Mesendoderm (in vitro differentiated cells): Measurements from ENCODE around the gene SNCA.

Source experiments
- DNase-seq: peaks from one replicate; pipeline ENCODE4 v3.0.0; 2013
- H2AK5ac ChIP-seq: 2 replicates; pipeline ENCODE4 v1.6.1; 2013; ENCODE audit warnings: low read length, inconsistent platforms
- H2BK120ac ChIP-seq: 2 replicates; pipeline ENCODE4 v1.6.1; 2013; ENCODE audit warnings: low read depth, mild to moderate bottlenecking, low read length, moderate library complexity, mixed read lengths
- H2BK15ac ChIP-seq: replicated peaks from 2 replicates; pipeline ENCODE4 v1.6.1; 2013; ENCODE audit warnings: low read depth, mild to moderate bottlenecking, moderate library complexity
- H2BK5ac ChIP-seq: 2 replicates; pipeline ENCODE4 v1.6.1; 2013; ENCODE audit warnings: low read length, inconsistent platforms
- H3K18ac ChIP-seq: 2 replicates; pipeline ENCODE4 v1.6.1; 2013; ENCODE audit warnings: mild to moderate bottlenecking, low read length, mixed read lengths
- H3K23ac ChIP-seq: one replicate; pipeline ENCODE4 v1.6.1; 2013; ENCODE audit warnings: low read length
- H3K27ac ChIP-seq: 2 replicates; pipeline ENCODE4 v1.5.1; 2013; ENCODE audit warnings: low read depth, mild to moderate bottlenecking, inconsistent platforms, low read length, moderate library complexity
- H3K27me3 ChIP-seq: 2 replicates; pipeline ENCODE4 v1.6.1; 2013; ENCODE audit warnings: low read length, control low read depth, mild to moderate bottlenecking, inconsistent platforms; ENCODE audit not compliant: insufficient read depth, poor library complexity
- H3K36me3 ChIP-seq: 2 replicates; pipeline ENCODE4 v1.6.1; 2013; ENCODE audit warnings: low read length, inconsistent platforms; ENCODE audit not compliant: control insufficient read depth, insufficient read depth
- H3K4ac ChIP-seq: one replicate; pipeline ENCODE4 v1.6.1; 2013; ENCODE audit warnings: low read depth, mild to moderate bottlenecking, low read length, moderate library complexity
- H3K4me1 ChIP-seq: 2 replicates; pipeline ENCODE4 v1.6.1; 2013; ENCODE audit warnings: low read depth, low read length, inconsistent platforms; ENCODE audit not compliant: control insufficient read depth
- H3K4me2 ChIP-seq: 2 replicates; pipeline ENCODE4 v1.6.1; 2013; ENCODE audit warnings: low read length
- H3K4me3 ChIP-seq: 2 replicates; pipeline ENCODE4 v1.5.1; 2013; ENCODE audit warnings: mild to moderate bottlenecking, low read length
- H3K56ac ChIP-seq: one replicate; pipeline ENCODE4 v1.6.1; 2013; ENCODE audit warnings: low read length
- H3K79me1 ChIP-seq: 2 replicates; pipeline ENCODE4 v1.6.1; 2013; ENCODE audit warnings: low read length, inconsistent platforms
- H3K79me2 ChIP-seq: 2 replicates; pipeline ENCODE4 v1.6.1; 2013; ENCODE audit warnings: mild to moderate bottlenecking, low read length; ENCODE audit not compliant: control insufficient read depth, insufficient read depth
- H3K9ac ChIP-seq: 2 replicates; pipeline ENCODE4 v1.6.1; 2013; ENCODE audit warnings: low read length, inconsistent platforms
- H4K5ac ChIP-seq: one replicate; pipeline ENCODE4 v1.6.1; 2013; ENCODE audit warnings: low read length
- H4K8ac ChIP-seq: one replicate; pipeline ENCODE4 v1.6.1; 2013; ENCODE audit warnings: low read depth, mild to moderate bottlenecking, control low read depth, low read length, moderate library complexity
- WGBS: extraction: QIAGEN DNeasy Blood & Tissue Kit; methylation state at CpG from one replicate; pipeline ENCODE4 v1.1.7; 2013; ENCODE audit warnings: low lambda C conversion rate, missing lambda C conversion rate; ENCODE audit not compliant: insufficient coverage; ENCODE audit errors: extremely low coverage; 5-methylcytosine and 5-hydroxymethylcytosine counted together

The SNCA gene

DNA sequence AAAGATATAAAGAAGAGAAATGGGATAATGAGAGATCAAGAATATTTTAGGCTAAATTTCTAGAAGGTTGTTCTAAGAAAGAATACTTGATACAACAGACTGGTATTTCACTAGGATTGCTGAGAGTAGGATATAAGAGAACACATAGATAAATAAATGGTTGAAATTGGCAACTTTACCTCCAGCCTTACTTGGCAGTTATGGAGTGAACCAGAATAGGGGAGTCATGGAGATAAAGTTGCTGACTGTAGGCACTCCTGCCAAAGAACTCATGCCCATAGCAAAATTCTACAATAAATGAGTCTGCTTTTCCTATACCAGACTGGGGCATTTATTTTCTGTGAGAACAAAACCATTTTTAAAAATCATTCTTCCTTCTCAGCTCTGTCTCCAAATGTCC, 31.3 kb upstream of the SNCA start:
- Histone ChIP-seq H3K27ac (no peak overlapping the region), H3K36me3 (no peaks in the 10 kb centered on the region), H3K27me3 (no peaks in the 10 kb centered on the region), H3K79me2 (no peaks in the 10 kb centered on the region), H3K4ac (no peak overlapping the region), H3K56ac (no peak overlapping the region), H2AK5ac (no peak overlapping the region), H3K4me1 (no peaks in the 10 kb centered on the region), H4K5ac (no peak overlapping the region), H3K23ac (no peak overlapping the region), H3K18ac (no peak overlapping the region), H3K79me1 (no peaks in the 10 kb centered on the region), H2BK15ac (no peak overlapping the region), H4K8ac (no peak overlapping the region), H2BK120ac (no peak overlapping the region), H2BK5ac (no peak overlapping the region), H3K9ac (no peak overlapping the region), H3K4me3 (no peak overlapping the region), H3K4me2 (no peak overlapping the region)
- DNase-seq = no peak

- H3K79me2 ChIP-seq = no peaks in the 10 kb centered on the region
- no CpG with 5 or more reads among the region's 5 CpGs for WGBS
- no peak overlapping the region for H2BK5ac ChIP-seq
- no peaks in the 10 kb centered on the region for H3K79me1 ChIP-seq
- no peaks in the 10 kb centered on the region for H3K36me3 ChIP-seq
- H3K9ac ChIP-seq = no peak overlapping the region
- H4K5ac ChIP-seq = no peak overlapping the region
- no peak overlapping the region for H2BK15ac ChIP-seq
- no peak overlapping the region for H3K56ac ChIP-seq
- H3K4me1 ChIP-seq = no peaks in the 10 kb centered on the region
- H3K18ac ChIP-seq = no peak overlapping the region
- DNase-seq = no peak
- no peak overlapping the region for H3K4ac ChIP-seq
- no peak overlapping the region for H2BK120ac ChIP-seq
- no peak overlapping the region for H3K4me2 ChIP-seq
- H3K27ac ChIP-seq = no peak overlapping the region
- no peak overlapping the region for H2AK5ac ChIP-seq
- H3K27me3 ChIP-seq = no peaks in the 10 kb centered on the region
- no peak overlapping the region for H3K4me3 ChIP-seq
- no peak overlapping the region for H3K23ac ChIP-seq
- no peak overlapping the region for H4K8ac ChIP-seq
These were observed 26.6 kb upstream of the SNCA start for GRCh38 chr4:89863533-89863932.

DNA sequence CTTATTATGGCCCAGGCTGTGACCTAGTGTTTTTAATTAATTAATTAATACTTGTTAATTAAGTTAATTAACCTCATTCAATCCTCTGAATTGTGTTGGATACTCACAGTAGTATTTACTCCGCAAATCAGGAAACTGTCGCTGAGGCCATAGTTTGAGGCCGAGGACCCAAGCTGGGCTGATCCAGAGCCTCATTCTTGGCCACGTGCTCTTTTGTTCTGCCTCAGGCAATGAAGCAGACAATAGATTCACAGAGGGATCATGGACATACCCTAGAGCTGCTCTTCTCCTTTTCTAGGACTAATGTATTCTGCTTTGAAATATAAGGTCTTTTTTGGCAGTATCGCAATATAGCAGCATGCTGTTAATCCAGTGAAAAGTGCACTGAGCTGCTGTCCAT, 24.0 kb upstream of the SNCA start:
- Histone ChIP-seq H3K79me2 (no peaks in the 10 kb centered on the region), H4K8ac (no peak overlapping the region), H3K9ac (no peak overlapping the region), H3K23ac (no peak overlapping the region), H2BK15ac (no peak overlapping the region), H2BK120ac (peak overlapping the region; percentile 28), H3K56ac (no peak overlapping the region), H3K4me1 (no peaks in the 10 kb centered on the region), H2AK5ac (no peak overlapping the region), H3K4me2 (no peak overlapping the region), H3K27me3 (no peaks in the 10 kb centered on the region), H3K27ac (no peak overlapping the region), H3K18ac (no peak overlapping the region), H4K5ac (no peak overlapping the region), H3K4ac (no peak overlapping the region), H3K4me3 (no peak overlapping the region), H3K36me3 (no peaks in the 10 kb centered on the region), H2BK5ac (no peak overlapping the region), H3K79me1 (no peaks in the 10 kb centered on the region)
- WGBS = no CpG with 5 or more reads among the region's 5 CpGs
- DNase-seq = peak; percentile 21

- Histone ChIP-seq H2BK15ac (no peak overlapping the region), H3K79me1 (no peaks in the 10 kb centered on the region), H2AK5ac (no peak overlapping the region), H3K27me3 (no peaks in the 10 kb centered on the region), H3K56ac (no peak overlapping the region), H3K36me3 (no peaks in the 10 kb centered on the region), H2BK120ac (no peak overlapping the region), H4K5ac (no peak overlapping the region), H3K4me3 (no peak overlapping the region), H3K4ac (no peak overlapping the region), H4K8ac (no peak overlapping the region), H2BK5ac (no peak overlapping the region), H3K9ac (no peak overlapping the region), H3K27ac (no peak overlapping the region), H3K23ac (no peak overlapping the region), H3K4me2 (no peak overlapping the region), H3K79me2 (no peaks in the 10 kb centered on the region), H3K4me1 (no peaks in the 10 kb centered on the region), H3K18ac (no peak overlapping the region)
- WGBS = no CpG with 5 or more reads among the region's 3 CpGs
- no peak for DNase-seq
These were observed 18.3 kb upstream of the SNCA start for GRCh38 chr4:89855236-89855635.

- Histone ChIP-seq H2BK5ac (no peak overlapping the region), H3K56ac (no peak overlapping the region), H3K27ac (no peak overlapping the region), H3K36me3 (no peaks in the 10 kb centered on the region), H4K5ac (no peak overlapping the region), H3K18ac (no peak overlapping the region), H3K9ac (no peak overlapping the region), H3K4me1 (no peaks in the 10 kb centered on the region), H2AK5ac (no peak overlapping the region), H3K27me3 (no peaks in the 10 kb centered on the region), H3K4ac (no peak overlapping the region), H3K79me1 (no peaks in the 10 kb centered on the region), H2BK15ac (no peak overlapping the region), H3K23ac (no peak overlapping the region), H3K4me2 (no peak overlapping the region), H2BK120ac (no peak overlapping the region), H4K8ac (no peak overlapping the region), H3K4me3 (no peak overlapping the region), H3K79me2 (no peaks in the 10 kb centered on the region)
- no CpG with 5 or more reads among the region's 1 CpG for WGBS
- DNase-seq = no peak
These were observed 10.8 kb upstream of the SNCA start for GRCh38 chr4:89847571-89848325.

DNA sequence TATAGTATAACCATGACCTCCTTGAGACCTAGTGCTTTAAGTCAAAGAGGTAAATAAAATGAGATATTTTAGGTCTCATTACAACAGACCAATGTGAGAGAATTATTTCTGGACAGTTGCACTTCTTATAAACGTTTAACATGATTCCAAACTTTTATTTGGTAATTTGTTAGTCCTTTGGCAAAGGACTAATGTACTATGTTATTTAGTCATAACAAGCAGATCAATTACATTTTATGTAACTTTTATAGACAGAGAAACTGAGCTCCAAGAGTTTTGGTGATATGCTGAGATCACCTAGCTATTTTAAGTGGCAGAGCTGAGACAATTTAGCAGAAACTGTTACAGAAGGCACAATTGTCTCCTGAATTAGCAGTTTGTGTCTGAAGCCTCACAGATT, 2.6 kb upstream of the SNCA start:
- Histone ChIP-seq H3K4me1 (no peaks in the 10 kb centered on the region), H4K5ac (no peak overlapping the region), H3K79me1 (no peaks in the 10 kb centered on the region), H2BK120ac (no peak overlapping the region), H2AK5ac (no peak overlapping the region), H3K4ac (no peak overlapping the region), H3K79me2 (no peaks in the 10 kb centered on the region), H3K9ac (no peak overlapping the region), H3K23ac (no peak overlapping the region), H3K27me3 (peaks cover 1% of the 10 kb centered on the region), H3K56ac (no peak overlapping the region), H3K27ac (no peak overlapping the region), H2BK15ac (no peak overlapping the region), H4K8ac (no peak overlapping the region), H3K18ac (no peak overlapping the region), H3K4me3 (no peak overlapping the region), H3K4me2 (no peak overlapping the region), H2BK5ac (no peak overlapping the region), H3K36me3 (no peaks in the 10 kb centered on the region)
- no CpG with 5 or more reads among the region's 1 CpG for WGBS
- no peak for DNase-seq
